ENCODE results near the gene PIBF1. TPM values are rescaled to one million over a fixed set of nuclear protein-coding genes. Genes with fewer than 3 reads are reported as not detected.

Gene PIBF1
- total RNA-seq, 3 donors from 2014 or later = 18.5 to 24.6 (median 20.4) TPM

DNA sequence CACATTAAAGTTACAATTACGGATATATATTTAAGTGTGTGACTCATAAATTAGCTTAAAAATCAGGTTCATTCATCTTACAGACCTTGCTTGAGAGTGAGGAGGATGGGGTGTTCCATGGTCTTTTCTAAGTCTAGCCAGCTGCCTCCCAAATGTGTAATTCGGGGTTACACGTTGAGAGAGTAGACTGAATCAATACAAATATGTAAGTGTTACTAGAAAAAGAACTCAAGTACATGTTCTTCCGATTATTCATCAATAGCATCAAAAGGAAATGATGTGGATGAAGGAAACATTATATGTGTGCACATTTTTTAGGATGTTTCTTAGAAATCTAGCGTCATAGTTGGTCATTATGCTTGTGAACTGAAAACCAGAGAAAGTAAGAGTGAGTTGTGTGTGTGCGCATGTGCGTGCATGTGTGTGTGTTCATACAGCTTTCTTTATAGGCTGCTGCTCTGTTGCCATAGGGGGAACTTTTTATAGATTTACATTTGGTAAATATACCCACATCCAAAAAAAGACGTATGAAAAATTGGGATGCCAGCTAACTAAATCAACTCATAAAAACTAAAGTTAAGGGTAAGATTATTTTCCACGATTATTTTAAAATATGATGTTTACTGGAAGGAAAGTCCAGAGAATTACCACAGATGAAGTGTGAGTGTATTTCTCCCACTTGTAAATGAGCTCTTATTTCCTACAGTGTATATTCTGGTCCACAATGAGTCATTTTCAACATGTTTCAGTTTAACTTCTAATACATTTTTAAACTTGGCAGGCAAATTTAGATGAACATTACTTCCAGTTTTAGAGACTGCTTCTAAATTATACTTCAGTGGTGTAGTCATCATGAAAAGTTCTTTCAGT, 82.4 kb downstream of the PIBF1 start:
- intact Hi-C loops (cut with DNase I, micrococcal nuclease) = no loop called here
- no peak for ATAC-seq

DNA sequence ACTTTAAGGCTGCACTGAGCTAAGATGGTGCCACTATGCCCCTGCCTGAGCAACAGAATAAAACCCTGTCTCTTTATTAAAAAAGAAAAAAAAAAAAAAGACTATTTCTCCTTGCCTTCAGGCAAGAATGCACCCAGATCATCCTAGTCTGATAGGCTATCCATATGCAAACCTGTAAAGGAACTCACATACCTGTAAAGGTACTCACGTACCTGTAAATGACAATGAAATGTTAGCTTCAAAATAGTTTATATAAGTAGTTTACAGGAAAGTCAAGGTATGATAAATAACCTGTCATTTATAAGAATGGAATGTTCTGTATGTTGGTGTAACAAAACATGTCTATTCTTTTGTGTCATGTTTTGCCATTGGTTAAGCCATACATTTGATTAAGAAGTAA, 86.3 kb downstream of the PIBF1 start:
- TF ChIP-seq, protein P1, sequence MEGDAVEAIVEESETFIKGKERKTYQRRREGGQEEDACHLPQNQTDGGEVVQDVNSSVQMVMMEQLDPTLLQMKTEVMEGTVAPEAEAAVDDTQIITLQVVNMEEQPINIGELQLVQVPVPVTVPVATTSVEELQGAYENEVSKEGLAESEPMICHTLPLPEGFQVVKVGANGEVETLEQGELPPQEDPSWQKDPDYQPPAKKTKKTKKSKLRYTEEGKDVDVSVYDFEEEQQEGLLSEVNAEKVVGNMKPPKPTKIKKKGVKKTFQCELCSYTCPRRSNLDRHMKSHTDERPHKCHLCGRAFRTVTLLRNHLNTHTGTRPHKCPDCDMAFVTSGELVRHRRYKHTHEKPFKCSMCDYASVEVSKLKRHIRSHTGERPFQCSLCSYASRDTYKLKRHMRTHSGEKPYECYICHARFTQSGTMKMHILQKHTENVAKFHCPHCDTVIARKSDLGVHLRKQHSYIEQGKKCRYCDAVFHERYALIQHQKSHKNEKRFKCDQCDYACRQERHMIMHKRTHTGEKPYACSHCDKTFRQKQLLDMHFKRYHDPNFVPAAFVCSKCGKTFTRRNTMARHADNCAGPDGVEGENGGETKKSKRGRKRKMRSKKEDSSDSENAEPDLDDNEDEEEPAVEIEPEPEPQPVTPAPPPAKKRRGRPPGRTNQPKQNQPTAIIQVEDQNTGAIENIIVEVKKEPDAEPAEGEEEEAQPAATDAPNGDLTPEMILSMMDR (IDR thresholded peaks at IDR 0.05) = no peak
- no peaks in the 10 kb centered on the region for H3K36me3 ChIP-seq (ENCODE audit: low read depth)

More for the DNA sequence above, 82.4 kb downstream of the PIBF1 start:
- no peaks in the 10 kb centered on the region for H3K36me3 ChIP-seq (ENCODE audit: low read depth)
- H3K4me1 ChIP-seq (ENCODE audit: low read depth) = no peaks in the 10 kb centered on the region
- H3K9me3 ChIP-seq = no peaks in the 10 kb centered on the region
- TF ChIP-seq, protein P1 (IDR thresholded peaks at IDR 0.05) = no peak
- H3K4me3 ChIP-seq = no peak overlapping the region
- no peak for DNase-seq

DNA sequence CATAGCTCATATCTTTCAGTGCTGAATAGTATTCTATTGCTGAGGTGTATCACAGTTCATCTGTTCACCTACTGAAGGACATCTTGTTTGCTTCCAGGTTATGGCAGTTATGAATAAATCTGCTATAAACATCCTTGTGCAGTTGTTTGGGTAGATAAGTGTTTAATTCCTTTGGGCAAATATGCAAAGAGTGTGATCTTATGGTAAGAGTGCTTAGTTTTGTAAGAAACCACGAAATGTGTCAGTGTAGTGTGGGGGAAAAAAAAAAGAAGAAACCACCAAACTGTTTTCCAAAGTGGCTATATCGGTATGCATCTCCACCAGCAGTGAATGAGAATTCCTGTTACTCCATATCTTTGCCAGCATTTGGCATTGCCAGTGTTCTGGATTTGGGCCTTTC, 93.3 kb downstream of the PIBF1 start:
- ATAC-seq = no peak
- Histone ChIP-seq H3K9me3 (peaks cover 4% of the 10 kb centered on the region), H3K4me1 (ENCODE audit: low read depth) (no peaks in the 10 kb centered on the region), H3K36me3 (ENCODE audit: low read depth) (no peaks in the 10 kb centered on the region), H3K4me3 (no peak overlapping the region)
- DNase-seq = no peak
- intact Hi-C loops (cut with DNase I, micrococcal nuclease) = no loop called here
- TF ChIP-seq, protein P1 (IDR thresholded peaks at IDR 0.05) = no peak

More for the DNA sequence above, 86.3 kb downstream of the PIBF1 start:
- DNase-seq (no peak), ATAC-seq (no peak)
- intact Hi-C loops (cut with DNase I, micrococcal nuclease) = no loop called here
- no peak overlapping the region for H3K4me3 ChIP-seq
- H3K9me3 ChIP-seq = no peaks in the 10 kb centered on the region
- H3K4me1 ChIP-seq (ENCODE audit: low read depth) = no peaks in the 10 kb centered on the region

DNA sequence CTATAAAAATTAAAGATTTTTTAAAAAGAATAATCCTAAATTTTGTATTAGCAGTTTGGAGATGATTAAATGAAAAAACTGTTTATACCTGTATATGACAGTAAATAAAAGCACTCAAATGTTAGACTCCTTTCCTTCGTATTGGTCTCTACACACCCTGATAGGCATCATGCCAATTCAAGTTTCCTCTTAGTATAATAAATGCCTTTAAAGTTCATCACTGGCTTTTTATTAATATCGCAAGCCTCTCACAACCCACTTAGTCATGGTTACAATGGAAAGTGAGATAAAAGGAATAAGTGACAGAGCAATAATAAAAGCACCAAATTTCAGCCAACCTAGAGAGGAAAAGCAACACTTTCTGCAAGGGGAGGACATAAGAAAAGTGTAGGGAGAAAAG, 102.2 kb downstream of the PIBF1 start:
- no peak overlapping the region for H3K4me3 ChIP-seq
- ATAC-seq (no peak), DNase-seq (no peak)
- H3K4me1 ChIP-seq (ENCODE audit: low read depth) = peaks cover 9% of the 10 kb centered on the region
- no peaks in the 10 kb centered on the region for H3K9me3 ChIP-seq
- TF ChIP-seq, protein P1 (IDR thresholded peaks at IDR 0.05) = no peak
- no peaks in the 10 kb centered on the region for H3K36me3 ChIP-seq (ENCODE audit: low read depth)
- intact Hi-C loops (cut with DNase I, micrococcal nuclease) = no loop called here

DNA sequence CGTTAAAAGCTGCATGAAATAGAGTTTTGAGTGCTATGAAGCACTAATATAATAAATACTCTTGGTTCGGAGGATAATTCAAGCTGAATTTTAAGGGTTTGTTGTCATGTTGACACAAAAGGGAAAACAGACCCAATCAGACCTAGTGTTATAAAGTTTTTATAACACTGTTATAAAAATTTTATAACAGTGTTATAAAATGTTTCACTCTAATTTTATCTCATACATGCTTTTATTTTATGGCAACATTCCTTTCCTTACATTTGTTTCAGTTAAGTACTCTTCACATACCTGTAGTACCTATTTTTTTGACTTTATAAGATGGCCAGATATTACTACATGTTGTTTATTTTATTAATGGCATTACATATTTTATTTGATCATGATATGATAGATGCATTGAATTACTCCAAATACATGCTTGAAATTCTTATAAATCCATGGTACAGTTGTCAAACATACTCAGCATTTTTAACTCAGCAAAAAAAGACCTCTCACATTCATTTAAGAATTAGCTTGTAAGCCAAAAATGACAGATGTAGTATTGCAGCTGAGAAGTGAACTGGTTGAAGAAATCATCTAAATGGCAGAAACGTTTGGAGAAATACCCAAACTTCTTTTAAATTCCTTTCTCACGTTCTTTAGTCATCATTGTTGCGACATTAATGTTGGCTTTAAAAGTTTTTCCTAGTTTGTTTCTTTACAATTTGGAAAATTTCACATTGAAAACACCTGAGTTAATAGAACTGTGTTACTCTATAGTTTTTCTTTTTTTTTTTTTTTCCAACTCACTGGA, 104.5 kb downstream of the PIBF1 start:
- no peak overlapping the region for H3K4me3 ChIP-seq
- no peak for DNase-seq
- TF ChIP-seq, protein P1 (IDR thresholded peaks at IDR 0.05) = no peak
- H3K36me3 ChIP-seq (ENCODE audit: low read depth) = no peaks in the 10 kb centered on the region
- intact Hi-C loops (cut with DNase I, micrococcal nuclease) = no loop called here
- peak; percentile 61 for ATAC-seq
- H3K4me1 ChIP-seq (ENCODE audit: low read depth) = peaks cover 9% of the 10 kb centered on the region
- H3K9me3 ChIP-seq = no peaks in the 10 kb centered on the region
